ENCODE measurements around the gene UNC13B. TPM values are rescaled to one million over a fixed set of nuclear protein-coding genes. Genes with fewer than 3 reads are reported as not detected.
A peak's percentile ranks its signal among the peaks of the same experiment; 100 is the strongest.

Gene UNC13B
- total and polyA plus RNA-seq, 2 of the 13 experiments (the other 11 are each of a cell fraction or from before 2014, with no cell fraction given): 14.0 to 18.3 TPM

GRCh38 chr9:35423499-35423898 is 261.7 kb downstream of the UNC13B start (continued):
- TF ChIP-seq HNF1A (IDR thresholded peaks at IDR 0.05; ENCODE audit: low read depth) (peak; percentile 88), HNF1A (CRISPR knock-in tag; IDR thresholded peaks at IDR 0.05; ENCODE audit: borderline replicate concordance) (peak; percentile 92), ZGPAT (CRISPR knock-in tag; IDR thresholded peaks at IDR 0.05) (peak; percentile 63; the same call in 1 of the 2 replicates), KLF6 (CRISPR knock-in tag; IDR thresholded peaks at IDR 0.05) (0 out of 2 replicates have a peak, but pooled peaks have one; percentile 7), TEAD3 (CRISPR knock-in tag; optimal IDR thresholded peaks at IDR 0.05; ENCODE audit: borderline replicate concordance) (peak; percentile 47), TFE3 (CRISPR knock-in tag; IDR thresholded peaks at IDR 0.05) (peak; percentile 87), FOXA1 (IDR thresholded peaks at IDR 0.05) (no peak), FOXA1 (CRISPR knock-in tag; IDR thresholded peaks at IDR 0.05) (peak; percentile 50; the same call in 1 of the 2 replicates), KLF16 (CRISPR knock-in tag; IDR thresholded peaks at IDR 0.05) (peak in 1 of 2 experiments; percentile 49; a peak in 1 of 4 replicates), ZHX1 (CRISPR knock-in tag; IDR thresholded peaks at IDR 0.05; ENCODE audit: low read depth) (0 out of 2 replicates have a peak, but pooled peaks have one; percentile 41), NFKBIZ (CRISPR knock-in tag; IDR thresholded peaks at IDR 0.05) (0 out of 2 replicates have a peak, but pooled peaks have one; percentile 13), HMG20A (CRISPR knock-in tag; IDR thresholded peaks at IDR 0.05; ENCODE audit: borderline replicate concordance) (peak; percentile 28; the same call in 1 of the 2 replicates)
- TF ChIP-seq, protein P1, sequence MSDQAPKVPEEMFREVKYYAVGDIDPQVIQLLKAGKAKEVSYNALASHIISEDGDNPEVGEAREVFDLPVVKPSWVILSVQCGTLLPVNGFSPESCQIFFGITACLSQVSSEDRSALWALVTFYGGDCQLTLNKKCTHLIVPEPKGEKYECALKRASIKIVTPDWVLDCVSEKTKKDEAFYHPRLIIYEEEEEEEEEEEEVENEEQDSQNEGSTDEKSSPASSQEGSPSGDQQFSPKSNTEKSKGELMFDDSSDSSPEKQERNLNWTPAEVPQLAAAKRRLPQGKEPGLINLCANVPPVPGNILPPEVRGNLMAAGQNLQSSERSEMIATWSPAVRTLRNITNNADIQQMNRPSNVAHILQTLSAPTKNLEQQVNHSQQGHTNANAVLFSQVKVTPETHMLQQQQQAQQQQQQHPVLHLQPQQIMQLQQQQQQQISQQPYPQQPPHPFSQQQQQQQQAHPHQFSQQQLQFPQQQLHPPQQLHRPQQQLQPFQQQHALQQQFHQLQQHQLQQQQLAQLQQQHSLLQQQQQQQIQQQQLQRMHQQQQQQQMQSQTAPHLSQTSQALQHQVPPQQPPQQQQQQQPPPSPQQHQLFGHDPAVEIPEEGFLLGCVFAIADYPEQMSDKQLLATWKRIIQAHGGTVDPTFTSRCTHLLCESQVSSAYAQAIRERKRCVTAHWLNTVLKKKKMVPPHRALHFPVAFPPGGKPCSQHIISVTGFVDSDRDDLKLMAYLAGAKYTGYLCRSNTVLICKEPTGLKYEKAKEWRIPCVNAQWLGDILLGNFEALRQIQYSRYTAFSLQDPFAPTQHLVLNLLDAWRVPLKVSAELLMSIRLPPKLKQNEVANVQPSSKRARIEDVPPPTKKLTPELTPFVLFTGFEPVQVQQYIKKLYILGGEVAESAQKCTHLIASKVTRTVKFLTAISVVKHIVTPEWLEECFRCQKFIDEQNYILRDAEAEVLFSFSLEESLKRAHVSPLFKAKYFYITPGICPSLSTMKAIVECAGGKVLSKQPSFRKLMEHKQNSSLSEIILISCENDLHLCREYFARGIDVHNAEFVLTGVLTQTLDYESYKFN (CRISPR knock-in tag; conservative IDR thresholded peaks at IDR 0.05): peak; percentile 73
